Measurements from ENCODE around the gene TSHZ1. TPM values are rescaled to one million over a fixed set of nuclear protein-coding genes. Genes with fewer than 3 reads are reported as not detected.

The TSHZ1 gene
- total RNA-seq, 1 donor from 2014 or later: 4.8 TPM

DNA sequence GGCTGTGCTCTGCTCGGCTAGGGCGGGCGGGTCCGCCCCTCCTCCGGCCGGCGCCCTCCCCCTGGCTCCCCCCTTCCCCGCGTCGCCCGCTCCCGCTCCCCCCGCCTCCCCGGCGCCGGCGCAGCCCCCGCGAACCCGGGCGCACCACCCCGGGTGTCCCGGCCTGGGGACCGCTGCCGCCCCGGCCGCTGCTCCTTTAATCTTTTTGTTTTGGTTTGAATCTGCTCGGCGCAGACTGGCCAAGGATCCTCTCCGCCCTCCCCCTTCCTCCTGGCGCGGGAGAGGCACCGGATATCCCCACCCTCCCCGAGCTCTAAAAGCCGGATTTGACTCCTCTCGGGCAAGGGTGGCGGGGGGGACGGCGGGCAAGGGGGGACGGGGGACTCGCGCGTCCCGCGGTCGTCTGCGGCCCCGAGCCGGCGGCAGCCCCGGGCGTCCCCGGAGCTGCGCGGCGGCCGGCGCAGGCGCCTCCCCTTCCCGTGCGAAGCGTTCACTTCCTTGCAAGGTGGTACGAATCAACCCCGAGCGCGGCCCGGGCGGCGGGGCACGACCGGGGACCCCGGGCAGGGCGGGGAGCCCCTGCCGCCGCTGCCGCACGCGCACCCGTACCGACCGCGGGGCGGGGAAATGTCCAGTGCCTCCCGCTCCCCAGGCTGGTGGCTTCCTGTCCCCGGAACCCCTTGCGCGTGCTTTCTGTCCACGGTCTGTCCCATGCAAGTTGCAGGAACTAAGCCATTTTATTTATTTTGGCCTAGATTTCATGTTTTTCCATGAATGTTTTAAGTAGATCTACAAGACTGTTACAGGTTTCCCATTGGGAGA is 1.3 kb upstream of the TSHZ1 start, which contains the start of gene PTGR3:
Gene PTGR3 (minus strand): TSS at position 11 of the 822 bp plus-strand sequence. CDS start 81 bp downstream, outside the sequence.
- no peak for DNase-seq (ENCODE audit: low read depth)
- Histone ChIP-seq H3K4me3 (ENCODE audit: low read depth, low read length) (peak within 1 kb of the TSS; percentile 86), H3K36me3 (ENCODE audit: control insufficient read depth, insufficient read depth, low read length) (no peaks in the 10 kb centered on the region), H3K27me3 (ENCODE audit: control insufficient read depth, insufficient read depth, low read length) (peaks cover 17% of the 10 kb centered on the region)
- TF ChIP-seq, protein P1, sequence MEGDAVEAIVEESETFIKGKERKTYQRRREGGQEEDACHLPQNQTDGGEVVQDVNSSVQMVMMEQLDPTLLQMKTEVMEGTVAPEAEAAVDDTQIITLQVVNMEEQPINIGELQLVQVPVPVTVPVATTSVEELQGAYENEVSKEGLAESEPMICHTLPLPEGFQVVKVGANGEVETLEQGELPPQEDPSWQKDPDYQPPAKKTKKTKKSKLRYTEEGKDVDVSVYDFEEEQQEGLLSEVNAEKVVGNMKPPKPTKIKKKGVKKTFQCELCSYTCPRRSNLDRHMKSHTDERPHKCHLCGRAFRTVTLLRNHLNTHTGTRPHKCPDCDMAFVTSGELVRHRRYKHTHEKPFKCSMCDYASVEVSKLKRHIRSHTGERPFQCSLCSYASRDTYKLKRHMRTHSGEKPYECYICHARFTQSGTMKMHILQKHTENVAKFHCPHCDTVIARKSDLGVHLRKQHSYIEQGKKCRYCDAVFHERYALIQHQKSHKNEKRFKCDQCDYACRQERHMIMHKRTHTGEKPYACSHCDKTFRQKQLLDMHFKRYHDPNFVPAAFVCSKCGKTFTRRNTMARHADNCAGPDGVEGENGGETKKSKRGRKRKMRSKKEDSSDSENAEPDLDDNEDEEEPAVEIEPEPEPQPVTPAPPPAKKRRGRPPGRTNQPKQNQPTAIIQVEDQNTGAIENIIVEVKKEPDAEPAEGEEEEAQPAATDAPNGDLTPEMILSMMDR (IDR thresholded peaks at IDR 0.05; ENCODE audit: insufficient read depth, low read length, poor library complexity, severe bottlenecking): no peak

DNA sequence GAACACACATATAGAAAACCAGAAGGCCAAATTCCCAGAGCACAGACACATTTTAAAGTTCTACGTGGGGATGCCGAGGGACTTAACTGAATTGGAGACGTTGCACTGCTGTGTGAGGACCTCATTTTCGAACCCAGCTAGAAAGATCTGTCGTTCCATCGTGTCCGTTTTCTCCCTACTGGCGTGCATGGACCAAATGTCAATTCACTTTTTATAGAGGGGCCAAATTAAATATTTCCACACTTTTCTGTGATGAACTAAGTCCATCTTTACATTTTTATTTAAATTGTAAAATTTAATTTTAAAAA is 692 bp upstream of the TSHZ1 start:
- TF ChIP-seq, protein P1 (IDR thresholded peaks at IDR 0.05; ENCODE audit: insufficient read depth, low read length, poor library complexity, severe bottlenecking): no peak
- DNase-seq (ENCODE audit: low read depth): no peak

DNA sequence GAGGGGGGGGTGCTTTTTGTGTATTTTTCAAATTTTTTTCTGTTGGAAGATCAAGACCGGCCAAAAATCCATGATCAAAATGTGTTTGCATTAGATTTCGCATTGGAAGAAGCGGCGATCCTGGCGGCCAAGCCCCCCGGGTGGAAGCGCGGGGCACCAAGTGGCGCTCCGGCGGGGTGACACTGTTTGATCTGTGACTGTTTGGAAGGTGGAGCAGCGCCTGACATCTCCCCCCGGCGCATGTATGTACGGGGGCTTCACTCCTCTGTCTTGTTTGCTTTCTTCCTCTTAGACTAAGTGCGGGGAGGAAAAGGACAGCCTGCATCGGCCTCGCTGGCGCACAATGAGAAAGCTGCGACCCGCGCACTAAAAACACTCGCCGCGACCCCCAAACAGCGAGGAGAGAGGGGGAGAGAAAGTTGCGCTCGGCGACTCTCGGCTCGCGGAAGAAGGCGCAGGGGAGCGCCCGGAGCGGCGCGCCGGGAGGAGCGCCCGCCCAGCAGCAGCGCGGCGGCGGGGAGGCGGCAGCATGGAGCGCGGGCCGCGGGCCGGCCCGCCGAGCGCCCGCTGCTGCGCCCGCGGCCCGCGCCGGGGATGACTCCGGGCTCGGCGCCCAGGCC is 515 bp downstream of the TSHZ1 start:
- no peaks in the 10 kb centered on the region for H3K36me3 ChIP-seq (ENCODE audit: control insufficient read depth, insufficient read depth, low read length)
- DNase-seq (ENCODE audit: low read depth): no peak
- TF ChIP-seq, protein P1 (IDR thresholded peaks at IDR 0.05; ENCODE audit: insufficient read depth, low read length, poor library complexity, severe bottlenecking): no peak
- no peaks in the 10 kb centered on the region for H3K27me3 ChIP-seq (ENCODE audit: control insufficient read depth, insufficient read depth, low read length)
- peak overlapping the region; percentile 80 for H3K4me3 ChIP-seq (ENCODE audit: low read depth, low read length)

More for the DNA sequence above, 692 bp upstream of the TSHZ1 start:
- peak overlapping the region; percentile 86 for H3K4me3 ChIP-seq (ENCODE audit: low read depth, low read length)
- H3K27me3 ChIP-seq (ENCODE audit: control insufficient read depth, insufficient read depth, low read length): peaks cover 12% of the 10 kb centered on the region
- no peaks in the 10 kb centered on the region for H3K36me3 ChIP-seq (ENCODE audit: control insufficient read depth, insufficient read depth, low read length)

DNA sequence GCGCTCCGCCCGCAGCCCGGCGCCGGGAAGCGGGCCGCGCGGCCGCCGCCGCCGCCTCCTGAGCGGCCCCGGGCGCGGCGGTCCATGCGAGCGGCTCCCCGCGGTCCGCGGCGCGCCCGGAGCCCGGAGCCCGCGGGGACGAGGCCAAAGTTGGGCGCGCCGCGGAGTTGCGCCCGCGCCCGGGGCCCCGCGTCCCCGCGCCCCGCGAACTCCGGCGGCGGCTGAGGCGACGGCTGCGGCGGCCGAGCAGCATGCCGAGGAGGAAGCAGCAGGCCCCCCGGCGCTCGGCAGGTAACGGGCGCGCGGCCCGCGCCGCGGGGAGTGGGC is 992 bp downstream of the TSHZ1 start:
- TF ChIP-seq, protein P1 (IDR thresholded peaks at IDR 0.05; ENCODE audit: insufficient read depth, low read length, poor library complexity, severe bottlenecking): no peak
- DNase-seq (ENCODE audit: low read depth): no peak
- peak overlapping the region; percentile 80 for H3K4me3 ChIP-seq (ENCODE audit: low read depth, low read length)
- no peaks in the 10 kb centered on the region for H3K36me3 ChIP-seq (ENCODE audit: control insufficient read depth, insufficient read depth, low read length)
- no peaks in the 10 kb centered on the region for H3K27me3 ChIP-seq (ENCODE audit: control insufficient read depth, insufficient read depth, low read length)

DNA sequence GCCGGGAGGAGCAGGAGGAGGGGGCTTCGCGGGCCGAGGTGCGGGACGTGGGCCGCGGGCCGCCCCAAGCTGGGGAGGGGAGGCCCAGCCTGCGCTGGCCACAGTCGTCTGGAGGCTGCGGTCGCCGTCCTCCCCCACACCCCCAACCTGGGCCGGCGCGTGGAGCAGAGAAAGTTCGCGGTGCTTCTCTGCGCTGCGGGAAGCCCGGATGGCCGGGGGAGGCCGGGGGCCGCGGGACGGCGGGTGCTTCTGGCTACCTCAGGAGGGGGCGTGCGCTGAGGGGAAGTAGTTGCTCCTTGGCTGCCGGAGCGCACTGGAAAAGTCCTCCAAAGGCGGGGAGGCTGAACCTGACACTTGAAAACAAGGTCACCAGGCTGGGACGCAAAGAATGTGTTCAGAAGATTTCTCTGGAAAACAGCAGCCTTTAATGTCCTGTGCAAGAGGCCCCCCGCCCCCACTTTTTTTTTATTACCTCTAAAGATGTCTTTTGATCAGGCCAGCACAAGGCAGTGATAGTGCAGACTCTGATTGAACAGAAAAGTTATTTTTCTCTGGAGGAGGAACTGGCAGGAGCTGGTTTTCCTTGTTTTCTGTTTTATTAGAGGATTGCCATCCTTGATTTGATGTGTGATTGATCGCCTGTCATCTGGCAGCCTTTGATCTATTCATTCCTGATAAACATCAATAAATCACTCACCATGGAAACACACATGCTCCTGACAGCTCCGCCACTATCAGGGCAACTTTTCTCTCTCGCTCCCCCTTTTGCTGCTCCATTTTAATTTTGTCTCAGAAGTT is 1.6 kb downstream of the TSHZ1 start:
- TF ChIP-seq, protein P1 (IDR thresholded peaks at IDR 0.05; ENCODE audit: insufficient read depth, low read length, poor library complexity, severe bottlenecking): no peak
- no peak for DNase-seq (ENCODE audit: low read depth)
- H3K27me3 ChIP-seq (ENCODE audit: control insufficient read depth, insufficient read depth, low read length): no peaks in the 10 kb centered on the region
- no peaks in the 10 kb centered on the region for H3K36me3 ChIP-seq (ENCODE audit: control insufficient read depth, insufficient read depth, low read length)
- H3K4me3 ChIP-seq (ENCODE audit: low read depth, low read length): peak overlapping the region; percentile 80

All from kidney epithelial cell (primary cell).